Activated CD4-positive, alpha-beta memory T cell treated with anti-CD3 and anti-CD28 coated beads, Interleukin-2, amount 10 ng/mL, durations not matched to agents 7 days and 5 days (primary cell): Measurements from ENCODE around the gene ELP4. TPM values are rescaled to one million over a fixed set of nuclear protein-coding genes. Genes with fewer than 3 reads are reported as not detected.

Experiments
- CTCF ChIA-PET: fragments of 350-600 bp; sonication (Branson Sonifier 250); formaldehyde crosslinking; loops from one replicate; lab custom pipeline; 2021; ENCODE audit warnings: antibody characterized with exemption, inconsistent platforms; lab: Charles Lee
- POLR2A ChIA-PET: fragments of 350-600 bp; sonication (Branson Sonifier 250); formaldehyde crosslinking; loops from one replicate; lab custom pipeline; 2021; ENCODE audit warnings: antibody characterized with exemption; lab: Charles Lee
- DNase-seq: peaks from one replicate; pipeline ENCODE4 v3.0.0-alpha.2; 2020
- H3K27ac Mint-ChIP-seq: one replicate; pipeline ENCODE4 v1.8.0; 2021; ENCODE audit warnings: mild to moderate bottlenecking, mixed read lengths
- H3K27me3 Mint-ChIP-seq: one replicate; pipeline ENCODE4 v1.8.0; 2021; ENCODE audit warnings: mixed read lengths
- H3K36me3 Mint-ChIP-seq: one replicate; pipeline ENCODE4 v1.8.0; 2021; ENCODE audit warnings: low read depth, mixed read lengths
- H3K4me1 Mint-ChIP-seq: one replicate; pipeline ENCODE4 v1.8.0; 2021; ENCODE audit warnings: mixed read lengths
- H3K4me3 Mint-ChIP-seq: one replicate; pipeline ENCODE4 v1.8.0; 2021; ENCODE audit warnings: mild to moderate bottlenecking, mixed read lengths
- H3K9me3 Mint-ChIP-seq: one replicate; pipeline ENCODE4 v1.8.0; 2021; ENCODE audit warnings: mixed read lengths
- total RNA-seq, 2 experiments: library from RNA; stranded (reverse); gene quantifications; one replicate each; pipeline ENCODE4 v1.2.3, GENCODE V29; 2021

The ELP4 gene
- total RNA-seq, 2 experiments from 2014 or later, result 19.0 to 19.9 TPM

DNA sequence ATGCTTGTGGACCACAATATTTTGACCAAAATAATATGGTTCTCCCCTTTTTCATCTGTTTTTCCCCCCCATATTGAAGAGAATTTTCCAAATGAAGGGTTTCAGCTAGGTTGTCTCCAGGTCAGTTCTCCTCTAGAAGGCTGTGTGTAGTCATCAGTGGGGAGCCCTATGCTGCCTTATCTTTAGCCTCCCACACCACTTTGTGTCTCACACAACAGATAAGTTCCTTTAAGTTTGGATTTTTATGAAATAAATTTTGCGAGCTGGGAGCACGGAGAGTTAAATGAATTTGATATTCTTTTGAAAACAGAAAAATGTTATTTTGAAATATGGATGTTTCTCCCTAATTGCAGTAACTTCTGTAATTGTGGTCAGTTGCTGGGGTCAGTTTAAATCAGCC, 272.7 kb downstream of the ELP4 start:
- Mint-ChIP-seq H3K4me1 (no peaks in the 10 kb centered on the region), H3K27me3 (no peaks in the 10 kb centered on the region), H3K36me3 (no peaks in the 10 kb centered on the region), H3K9me3 (no peaks in the 10 kb centered on the region), H3K27ac (no peak overlapping the region), H3K4me3 (no peak overlapping the region)
- POLR2A ChIA-PET, result no interaction called here
- CTCF ChIA-PET, result no interaction called here
- no peak for DNase-seq

DNA sequence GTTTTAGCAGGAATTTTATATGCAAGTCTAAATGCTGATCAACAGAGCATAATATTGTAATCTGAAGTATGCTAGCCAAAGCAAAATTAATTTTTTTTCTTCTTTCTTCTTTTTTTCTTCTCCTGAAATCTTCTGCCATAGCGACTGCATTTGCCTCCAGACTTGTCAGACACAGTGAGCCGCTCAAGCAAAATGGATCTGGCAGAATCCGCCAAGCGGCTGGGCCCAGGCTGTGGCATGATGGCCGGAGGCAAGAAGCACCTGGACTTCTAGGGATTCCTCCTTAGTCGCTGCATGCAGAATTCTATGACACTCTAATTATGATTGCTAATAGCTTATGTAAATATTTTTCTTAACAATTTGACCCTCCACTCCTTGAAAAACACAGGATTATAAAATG, 273.7 kb downstream of the ELP4 start:
- ChIA-PET CTCF (no interaction called here), POLR2A (no interaction called here)
- Mint-ChIP-seq H3K36me3 (no peaks in the 10 kb centered on the region), H3K27me3 (no peaks in the 10 kb centered on the region), H3K4me1 (no peaks in the 10 kb centered on the region), H3K4me3 (no peak overlapping the region), H3K27ac (no peak overlapping the region), H3K9me3 (no peaks in the 10 kb centered on the region)
- no peak for DNase-seq

DNA sequence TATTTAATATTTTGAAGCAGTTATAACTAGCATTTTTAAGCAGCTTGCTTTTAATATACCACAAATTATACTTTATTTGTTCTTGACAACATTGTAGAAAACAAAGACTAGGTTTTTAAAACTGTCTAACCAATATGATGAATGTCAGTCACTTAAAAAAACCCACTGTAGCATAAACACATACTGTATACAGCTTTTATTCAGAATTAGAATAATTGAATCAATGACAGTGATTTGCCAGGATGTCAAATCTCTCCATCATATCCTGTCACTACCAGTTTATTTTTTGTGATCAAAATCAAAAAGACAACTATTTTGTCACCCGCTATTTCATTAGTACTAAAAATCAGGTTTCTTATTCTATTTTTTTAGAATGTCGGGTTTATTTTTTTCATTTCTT, 275.0 kb downstream of the ELP4 start:
- ChIA-PET CTCF (no interaction called here), POLR2A (no interaction called here)
- H3K4me1 Mint-ChIP-seq, result no peaks in the 10 kb centered on the region
- no peak for DNase-seq
- H3K36me3 Mint-ChIP-seq, result no peaks in the 10 kb centered on the region
- no peaks in the 10 kb centered on the region for H3K9me3 Mint-ChIP-seq
- H3K27ac Mint-ChIP-seq, result no peak overlapping the region
- no peaks in the 10 kb centered on the region for H3K27me3 Mint-ChIP-seq
- no peak overlapping the region for H3K4me3 Mint-ChIP-seq

DNA sequence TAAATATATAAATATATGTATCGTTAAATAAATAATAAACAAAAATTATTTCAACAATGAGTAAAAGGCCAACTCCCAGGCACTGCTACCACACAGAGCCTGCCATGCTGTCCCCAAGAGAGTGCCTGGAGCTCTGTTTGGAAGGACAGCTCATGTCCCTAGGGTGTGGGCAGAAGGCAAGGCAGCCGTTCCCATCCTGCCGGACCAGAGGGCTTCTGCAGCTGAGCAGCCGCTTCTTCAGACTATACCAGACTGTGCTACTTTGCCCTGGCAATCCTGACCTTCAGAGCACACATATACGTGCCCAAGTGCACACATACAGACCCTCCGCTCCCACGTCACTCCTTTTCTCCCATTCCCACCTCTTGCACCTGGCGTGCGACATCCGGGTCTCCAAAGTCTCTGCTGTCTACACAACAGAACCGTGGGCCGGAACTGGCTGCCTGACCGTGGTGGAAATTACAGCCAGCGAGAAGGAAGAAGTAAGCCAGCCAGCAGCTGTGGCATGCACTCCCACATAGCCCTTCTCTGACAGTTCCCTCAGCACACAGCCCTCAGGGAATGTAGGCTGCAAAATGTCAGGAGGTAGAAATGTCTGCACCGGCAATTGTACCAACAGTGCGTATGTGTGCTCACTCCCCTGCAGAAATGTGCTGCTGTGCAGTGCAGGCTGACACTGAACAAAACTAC, 277.6 kb downstream of the ELP4 start:
- no peaks in the 10 kb centered on the region for H3K27me3 Mint-ChIP-seq
- H3K27ac Mint-ChIP-seq, result no peak overlapping the region
- no peak overlapping the region for H3K4me3 Mint-ChIP-seq
- POLR2A ChIA-PET, result no interaction called here
- DNase-seq, result no peak
- CTCF ChIA-PET, result no interaction called here
- no peaks in the 10 kb centered on the region for H3K9me3 Mint-ChIP-seq
- H3K36me3 Mint-ChIP-seq, result no peaks in the 10 kb centered on the region
- no peaks in the 10 kb centered on the region for H3K4me1 Mint-ChIP-seq

- H3K27me3 Mint-ChIP-seq, result peaks cover 3% of the 10 kb centered on the region
- no peaks in the 10 kb centered on the region for H3K4me1 Mint-ChIP-seq
- no peak overlapping the region for H3K27ac Mint-ChIP-seq
- ChIA-PET CTCF (no interaction called here), POLR2A (no interaction called here)
- H3K9me3 Mint-ChIP-seq, result no peaks in the 10 kb centered on the region
- no peaks in the 10 kb centered on the region for H3K36me3 Mint-ChIP-seq
- no peak for DNase-seq
- no peak overlapping the region for H3K4me3 Mint-ChIP-seq
Measured at GRCh38 chr11:31788085-31788484, 278.5 kb downstream of the ELP4 start.

GRCh38 chr11:31790649-31791048, 281.1 kb downstream of the ELP4 start:
- ChIA-PET POLR2A (no interaction called here), CTCF (no interaction called here)
- Mint-ChIP-seq H3K36me3 (no peaks in the 10 kb centered on the region), H3K27ac (no peak overlapping the region), H3K4me3 (no peak overlapping the region), H3K9me3 (no peaks in the 10 kb centered on the region), H3K4me1 (no peaks in the 10 kb centered on the region), H3K27me3 (peaks cover 13% of the 10 kb centered on the region)
- DNase-seq, result no peak

DNA sequence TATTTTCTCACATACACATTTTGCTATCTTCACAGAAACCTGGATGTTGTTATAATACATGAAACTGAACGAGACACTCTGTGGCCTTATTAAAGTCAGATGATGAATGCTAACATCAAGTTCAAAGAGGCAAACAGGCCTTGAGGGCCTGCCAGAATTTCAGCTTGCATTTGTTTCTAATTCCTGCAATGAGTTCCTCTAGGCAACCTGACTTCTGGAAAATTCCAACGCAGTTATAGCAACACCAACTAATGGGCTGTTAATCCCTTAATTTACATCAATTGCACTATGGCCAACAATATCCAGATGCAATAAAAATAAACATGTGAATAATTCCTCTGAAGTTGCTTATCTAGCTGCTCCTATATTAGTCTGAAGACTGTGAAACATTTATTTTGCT, 282.5 kb downstream of the ELP4 start:
- no peak overlapping the region for H3K4me3 Mint-ChIP-seq
- no peak for DNase-seq
- H3K9me3 Mint-ChIP-seq, result no peaks in the 10 kb centered on the region
- no peaks in the 10 kb centered on the region for H3K4me1 Mint-ChIP-seq
- POLR2A ChIA-PET, result no interaction called here
- no peak overlapping the region for H3K27ac Mint-ChIP-seq
- peaks cover 4% of the 10 kb centered on the region for H3K36me3 Mint-ChIP-seq
- CTCF ChIA-PET, result no interaction called here
- peaks cover 26% of the 10 kb centered on the region for H3K27me3 Mint-ChIP-seq

DNA sequence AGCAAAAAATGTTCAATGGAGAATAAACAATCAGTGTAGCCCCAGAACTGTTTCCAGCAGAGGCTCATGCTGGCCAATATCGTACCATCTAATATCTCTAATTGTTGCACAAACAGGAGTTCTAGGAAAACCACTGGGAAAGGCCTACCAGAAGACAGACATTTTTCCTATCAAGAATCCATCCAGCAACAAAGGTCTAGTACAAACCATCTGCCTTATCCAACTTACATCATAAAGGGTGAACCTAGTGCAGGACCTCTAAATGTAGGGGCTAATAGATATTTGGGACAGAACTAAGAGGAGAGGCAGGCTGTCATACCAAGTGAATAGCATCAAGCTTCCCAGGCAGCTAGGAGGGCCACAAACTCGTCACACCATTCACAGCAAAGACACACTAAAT, 282.9 kb downstream of the ELP4 start:
- peaks cover 4% of the 10 kb centered on the region for H3K36me3 Mint-ChIP-seq
- DNase-seq, result no peak
- CTCF ChIA-PET, result no interaction called here
- H3K27ac Mint-ChIP-seq, result no peak overlapping the region
- H3K9me3 Mint-ChIP-seq, result no peaks in the 10 kb centered on the region
- H3K4me3 Mint-ChIP-seq, result no peak overlapping the region
- POLR2A ChIA-PET, result no interaction called here
- H3K27me3 Mint-ChIP-seq, result peaks cover 28% of the 10 kb centered on the region
- H3K4me1 Mint-ChIP-seq, result peaks cover 2% of the 10 kb centered on the region

GRCh38 chr11:31793264-31793663, 283.7 kb downstream of the ELP4 start:
- no peaks in the 10 kb centered on the region for H3K9me3 Mint-ChIP-seq
- H3K27ac Mint-ChIP-seq, result no peak overlapping the region
- no peak for DNase-seq
- H3K36me3 Mint-ChIP-seq, result peaks cover 4% of the 10 kb centered on the region
- CTCF ChIA-PET, result no interaction called here
- POLR2A ChIA-PET, result no interaction called here
- peaks cover 33% of the 10 kb centered on the region for H3K27me3 Mint-ChIP-seq
- peaks cover 6% of the 10 kb centered on the region for H3K4me1 Mint-ChIP-seq
- no peak overlapping the region for H3K4me3 Mint-ChIP-seq

- no peak for DNase-seq
- no peak overlapping the region for H3K4me3 Mint-ChIP-seq
- H3K27ac Mint-ChIP-seq, result no peak overlapping the region
- no peaks in the 10 kb centered on the region for H3K9me3 Mint-ChIP-seq
- H3K36me3 Mint-ChIP-seq, result peaks cover 4% of the 10 kb centered on the region
- peaks cover 43% of the 10 kb centered on the region for H3K27me3 Mint-ChIP-seq
- ChIA-PET CTCF (no interaction called here), POLR2A (no interaction called here)
- peaks cover 9% of the 10 kb centered on the region for H3K4me1 Mint-ChIP-seq
Measured at GRCh38 chr11:31794548-31794947, 285.0 kb downstream of the ELP4 start.

GRCh38 chr11:31795706-31796498, 286.3 kb downstream of the ELP4 start:
- CTCF ChIA-PET, result no interaction called here
- Mint-ChIP-seq H3K4me1 (peaks cover 18% of the 10 kb centered on the region), H3K9me3 (peaks cover 6% of the 10 kb centered on the region), H3K27ac (no peak overlapping the region), H3K36me3 (peaks cover 12% of the 10 kb centered on the region), H3K27me3 (peaks cover 55% of the 10 kb centered on the region), H3K4me3 (no peak overlapping the region)
- POLR2A ChIA-PET, result no interaction called here
- no peak for DNase-seq

GRCh38 chr11:31796499-31797189, 287.1 kb downstream of the ELP4 start:
- H3K36me3 Mint-ChIP-seq, result peaks cover 12% of the 10 kb centered on the region
- H3K4me1 Mint-ChIP-seq, result peaks cover 18% of the 10 kb centered on the region
- H3K27me3 Mint-ChIP-seq, result peaks cover 62% of the 10 kb centered on the region
- no peak overlapping the region for H3K4me3 Mint-ChIP-seq
- POLR2A ChIA-PET, result no interaction called here
- H3K27ac Mint-ChIP-seq, result no peak overlapping the region
- DNase-seq, result no peak
- CTCF ChIA-PET, result no interaction called here
- peaks cover 6% of the 10 kb centered on the region for H3K9me3 Mint-ChIP-seq

- peaks cover 18% of the 10 kb centered on the region for H3K4me1 Mint-ChIP-seq
- H3K4me3 Mint-ChIP-seq, result no peak overlapping the region
- CTCF ChIA-PET, result no interaction called here
- POLR2A ChIA-PET, result no interaction called here
- H3K9me3 Mint-ChIP-seq, result peaks cover 6% of the 10 kb centered on the region
- no peak overlapping the region for H3K27ac Mint-ChIP-seq
- H3K27me3 Mint-ChIP-seq, result peaks cover 66% of the 10 kb centered on the region
- DNase-seq, result no peak
- peaks cover 12% of the 10 kb centered on the region for H3K36me3 Mint-ChIP-seq
Measured at GRCh38 chr11:31797190-31798056, 287.9 kb downstream of the ELP4 start.
